ENCODE data around the gene FRMD8.

GRCh38 chr11:65383778-65384177 is 2.7 kb upstream of the FRMD8 start:
- no peak for TF ChIP-seq CTCF (IDR thresholded peaks at IDR 0.05)
- no peak for TF ChIP-seq POLR2A (IDR thresholded peaks at IDR 0.05)
